GM21786 (cell line): ENCODE measurements around the gene PSMD13.

Experiments
- ATAC-seq: cut with Tn5 transposase; IDR thresholded peaks from one replicate; pipeline ENCODE4 v1.9.1; 2021; ENCODE audit not compliant: unreplicated experiment

Gene PSMD13

DNA sequence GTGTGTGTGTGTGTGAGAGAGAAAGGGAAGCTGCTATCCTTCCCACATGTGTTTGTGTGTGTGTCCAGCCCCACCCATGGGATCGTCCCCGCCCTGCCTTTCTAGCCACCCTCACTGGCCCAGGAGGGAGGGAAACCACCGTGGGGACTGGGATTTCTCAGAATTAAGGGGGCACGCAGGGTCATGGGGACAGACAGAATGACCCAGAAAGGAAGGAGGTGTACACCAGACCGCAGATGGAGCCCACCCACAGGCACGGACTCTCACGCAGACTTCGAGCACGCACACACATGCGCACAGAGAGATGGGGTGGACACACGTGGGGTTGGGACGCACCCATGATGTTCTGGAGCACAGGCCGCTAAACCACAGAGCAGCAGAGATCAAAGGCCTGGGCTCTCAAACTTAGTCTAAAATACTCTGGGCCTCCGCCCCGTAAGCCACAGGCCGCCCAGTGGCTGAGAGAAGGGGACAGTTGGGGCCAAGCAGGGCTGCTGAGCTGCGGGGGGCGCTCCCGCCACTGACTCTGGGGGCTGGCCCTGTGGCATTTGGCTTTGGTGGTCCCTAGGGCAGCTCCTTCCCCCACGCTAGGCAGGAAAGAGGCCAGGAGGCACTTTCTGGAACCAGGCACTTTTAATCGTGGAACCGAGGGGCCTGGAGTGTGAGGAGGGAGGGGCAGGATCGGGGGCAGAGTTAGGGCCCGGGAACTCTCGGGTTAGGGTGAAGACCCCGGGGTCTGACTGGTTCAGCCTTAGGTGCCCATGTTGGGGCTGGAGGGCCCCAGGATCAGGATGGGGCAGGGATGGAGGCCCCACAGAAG is 61.0 kb downstream of the PSMD13 start:
- ATAC-seq = no peak

DNA sequence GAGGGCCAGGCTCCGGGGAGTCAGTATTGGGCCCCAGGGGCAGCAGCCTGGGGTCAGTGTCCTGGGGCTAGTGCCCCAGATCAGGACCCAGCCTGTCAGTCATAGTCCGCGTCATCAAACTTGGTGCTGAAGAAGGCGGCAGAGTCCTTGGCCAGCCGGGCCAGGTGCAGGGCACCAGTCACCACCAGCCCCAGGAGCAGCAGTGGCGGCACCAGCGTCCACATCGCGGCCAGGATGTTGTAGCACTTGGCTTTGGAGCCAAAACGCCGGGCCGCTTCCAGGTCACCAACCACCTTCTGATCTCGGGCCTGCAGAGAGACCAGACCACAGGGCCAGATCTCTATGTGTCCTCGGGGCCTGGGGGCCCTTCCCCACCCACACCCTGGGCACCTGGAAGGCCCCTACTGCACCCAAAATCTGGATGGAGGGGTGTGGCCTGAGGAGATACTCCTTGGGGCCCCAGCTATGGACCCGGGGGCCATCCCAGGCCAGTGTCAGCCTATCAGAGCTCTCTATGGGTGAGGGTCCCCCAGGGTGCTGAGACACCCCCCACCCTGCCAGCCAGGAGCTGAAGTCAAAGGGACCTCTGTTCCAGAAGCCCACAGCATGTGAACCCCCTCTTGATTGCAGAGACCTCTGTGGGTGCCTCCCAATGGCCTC is 61.8 kb downstream of the PSMD13 start:
- no peak for ATAC-seq

DNA sequence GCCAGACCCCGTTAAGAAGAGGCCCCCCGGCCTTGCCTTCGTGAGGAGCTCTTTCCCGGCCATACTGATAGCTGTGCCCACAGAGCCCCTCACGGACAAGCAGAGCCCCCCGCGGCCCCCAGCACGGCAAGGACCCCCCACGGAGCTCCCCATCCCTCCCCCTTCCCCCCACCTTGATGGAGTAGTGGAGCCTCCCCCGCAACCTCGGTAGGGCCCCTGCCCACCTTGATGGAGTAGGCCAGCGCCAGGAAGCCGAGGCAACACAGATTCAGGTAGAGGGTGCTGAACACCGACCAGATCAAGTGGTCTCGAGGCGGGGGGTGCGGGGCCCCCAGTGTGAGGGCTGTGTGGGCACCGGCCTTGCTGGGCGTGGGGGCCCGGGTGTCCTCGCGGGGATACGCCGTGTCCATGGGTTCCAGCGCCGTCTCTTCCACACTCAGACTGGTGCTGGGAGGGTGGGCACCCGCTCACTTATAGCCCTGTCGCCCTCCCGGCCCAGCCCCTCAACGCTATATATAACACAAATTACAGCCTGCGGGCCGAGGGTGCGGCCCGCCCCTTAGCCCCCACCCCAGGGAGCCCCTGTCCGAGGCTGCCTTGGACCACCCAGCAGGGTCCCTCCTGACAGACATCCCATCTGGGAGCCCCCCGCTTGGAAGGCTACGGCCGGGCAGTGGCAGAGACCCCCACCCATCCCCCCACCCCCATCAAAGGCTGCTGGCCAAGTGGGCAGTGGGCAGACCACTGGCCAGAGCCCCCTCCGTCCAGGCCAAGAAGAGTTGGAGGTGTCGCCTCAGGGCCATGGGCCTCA is 62.5 kb downstream of the PSMD13 start, which contains the start of gene IFITM5:
TSS of gene IFITM5 (minus strand) at position 446 of the 811 bp plus-strand sequence. CDS start at position 410, 36 bp downstream.
- no peak for ATAC-seq

DNA sequence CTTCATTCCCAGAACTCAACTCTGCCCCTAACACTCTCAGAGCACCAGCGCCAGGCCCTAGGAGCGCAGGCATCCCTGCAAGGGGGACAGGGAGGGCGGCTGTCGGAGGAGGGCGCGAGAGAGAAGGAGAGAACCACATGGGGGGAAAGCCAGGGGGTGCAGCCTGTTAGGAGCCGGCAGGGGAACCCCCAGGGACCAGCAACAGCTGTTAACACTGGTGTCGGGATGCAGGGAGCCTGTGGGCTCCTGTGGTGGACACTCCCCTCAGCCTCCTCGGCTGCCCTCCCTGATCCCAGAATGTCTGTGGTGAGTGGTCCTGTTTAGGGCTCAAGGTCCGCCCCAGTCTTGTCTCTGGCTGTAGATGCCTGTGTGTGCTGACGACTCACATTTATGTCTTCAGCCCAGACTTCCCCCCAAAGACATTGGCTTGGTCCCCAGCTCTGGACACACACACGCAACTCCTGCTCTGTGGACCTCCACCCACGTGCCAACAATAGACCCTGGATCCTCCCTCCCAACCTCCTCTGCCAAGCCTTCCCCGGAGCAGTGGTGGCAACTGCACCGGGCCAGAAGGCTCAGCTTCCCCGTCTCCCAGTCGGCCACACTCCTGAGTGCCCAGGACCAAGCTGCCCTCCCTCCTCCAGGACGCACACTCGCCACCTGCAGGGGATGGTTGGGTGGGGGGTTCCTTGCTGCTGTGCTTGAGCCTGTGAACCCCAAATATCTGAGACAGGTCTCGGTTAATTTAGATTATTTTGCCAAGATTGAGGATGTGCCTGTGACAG is 63.4 kb downstream of the PSMD13 start:
- ATAC-seq = no peak
